ENCODE measurements around the gene PKDCC.
A peak's percentile ranks its signal among the peaks of the same experiment; 100 is the strongest.

Gene PKDCC

GRCh38 chr2:42085706-42086487, 38.1 kb downstream of the PKDCC start:
- Histone ChIP-seq H2AFZ (ENCODE audit: low read depth, low read length) (no peak overlapping the region), H3K4me3 (ENCODE audit: low read length) (no peak overlapping the region), H3K27me3 (ENCODE audit: low read depth, low read length) (peaks cover 16% of the 10 kb centered on the region; the same call in 1 of the 2 replicates), H3K36me3 (replicated peaks; ENCODE audit: low read depth, low read length) (no peaks in the 10 kb centered on the region), H3K4me1 (ENCODE audit: low read length) (0 out of 2 replicates have a peak, but pooled peaks cover 3% of the 10 kb centered on the region), H3K4me2 (ENCODE audit: low read length) (no peak overlapping the region), H3K9me3 (ENCODE audit: insufficient read depth, low read length) (no peaks in the 10 kb centered on the region), H3K27ac (ENCODE audit: low read length) (no peak overlapping the region), H3K79me2 (ENCODE audit: low read length) (no peaks in the 10 kb centered on the region), H4K20me1 (ENCODE audit: insufficient read depth, low read length) (no peaks in the 10 kb centered on the region), H3K9ac (ENCODE audit: low read length) (no peak overlapping the region)
- TF ChIP-seq EZH2phosphoT487 (IDR thresholded peaks at IDR 0.05; ENCODE audit: low read depth) (no peak), CTCF (IDR thresholded peaks at IDR 0.05; ENCODE audit: low read depth, low read length) (no peak)

DNA sequence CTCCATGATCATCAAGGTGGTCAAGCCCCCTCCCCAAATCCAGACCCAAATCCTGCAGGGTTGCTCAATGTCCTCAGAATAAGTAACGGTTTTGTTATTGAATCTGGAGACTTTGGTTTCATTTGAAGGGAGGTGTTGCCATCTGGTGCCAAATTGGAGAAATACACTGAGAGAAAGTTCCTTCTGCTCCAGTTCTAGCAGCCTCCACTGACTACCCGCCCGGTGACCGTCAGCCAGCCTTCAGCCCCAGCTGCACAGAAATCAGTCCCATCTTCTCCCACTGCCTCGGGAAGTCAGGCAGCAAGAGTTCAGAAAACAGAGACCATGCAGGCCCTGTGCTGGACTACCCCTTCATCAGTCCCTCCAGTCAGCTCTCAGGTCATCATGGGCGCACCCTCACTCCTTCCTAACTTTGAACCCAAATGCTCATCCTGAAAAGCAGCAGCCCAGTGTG, 38.7 kb downstream of the PKDCC start:
- no peak overlapping the region for H3K9ac ChIP-seq (ENCODE audit: low read length)

DNA sequence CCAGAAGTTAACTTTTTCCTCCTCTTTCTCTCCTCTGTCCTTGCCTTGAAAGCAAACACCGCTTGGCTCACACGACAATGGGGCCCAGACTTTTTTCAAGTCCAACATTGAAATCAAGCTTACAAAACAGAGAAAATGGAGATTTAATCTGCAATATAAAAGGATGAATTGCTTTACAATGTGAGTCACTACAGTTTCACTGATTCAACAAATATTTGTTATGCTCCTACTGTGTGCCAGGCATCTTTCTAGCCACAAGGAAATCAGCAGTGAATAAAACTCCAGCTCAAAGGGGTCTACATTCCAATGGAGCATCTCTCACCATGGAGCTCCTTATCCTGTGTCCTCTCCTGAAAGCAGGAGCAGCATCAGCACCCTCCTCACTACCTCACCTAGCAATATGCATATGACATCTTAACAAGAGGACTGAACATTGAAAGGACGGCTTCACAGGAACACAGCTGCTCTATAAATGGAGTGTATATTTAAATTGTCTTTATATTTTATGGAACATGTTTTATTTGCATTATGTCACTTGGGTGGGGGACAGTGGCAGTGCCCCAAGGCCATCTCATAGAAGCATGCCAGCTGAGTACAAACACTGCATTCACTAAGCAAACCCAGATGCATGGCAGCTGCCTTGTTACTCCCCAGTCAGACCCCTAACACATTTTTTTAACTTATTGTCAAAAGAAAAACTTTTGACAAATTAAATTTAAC, 39.5 kb downstream of the PKDCC start:
- H3K9me3 ChIP-seq (ENCODE audit: insufficient read depth, low read length): no peaks in the 10 kb centered on the region
- no peaks in the 10 kb centered on the region for H3K36me3 ChIP-seq (replicated peaks; ENCODE audit: low read depth, low read length)
- no peak overlapping the region for H3K9ac ChIP-seq (ENCODE audit: low read length)
- H4K20me1 ChIP-seq (ENCODE audit: insufficient read depth, low read length): no peaks in the 10 kb centered on the region
- no peak for TF ChIP-seq CTCF (IDR thresholded peaks at IDR 0.05; ENCODE audit: low read depth, low read length)
- no peak for TF ChIP-seq EZH2phosphoT487 (IDR thresholded peaks at IDR 0.05; ENCODE audit: low read depth)
- no peak overlapping the region for H3K27ac ChIP-seq (ENCODE audit: low read length)
- 0 out of 2 replicates have a peak, but pooled peaks cover 3% of the 10 kb centered on the region for H3K4me1 ChIP-seq (ENCODE audit: low read length)
- no peaks in the 10 kb centered on the region for H3K79me2 ChIP-seq (ENCODE audit: low read length)
- no peak overlapping the region for H3K4me2 ChIP-seq (ENCODE audit: low read length)
- no peak overlapping the region for H2AFZ ChIP-seq (ENCODE audit: low read depth, low read length)
- H3K27me3 ChIP-seq (ENCODE audit: low read depth, low read length): peaks cover 30% of the 10 kb centered on the region
- no peak overlapping the region for H3K4me3 ChIP-seq (ENCODE audit: low read length)

More for the DNA sequence above, 38.7 kb downstream of the PKDCC start:
- Histone ChIP-seq H3K9me3 (ENCODE audit: insufficient read depth, low read length) (no peaks in the 10 kb centered on the region), H3K27me3 (ENCODE audit: low read depth, low read length) (peaks cover 23% of the 10 kb centered on the region; the same call in 1 of the 2 replicates), H3K79me2 (ENCODE audit: low read length) (no peaks in the 10 kb centered on the region), H3K27ac (ENCODE audit: low read length) (no peak overlapping the region), H3K36me3 (replicated peaks; ENCODE audit: low read depth, low read length) (no peaks in the 10 kb centered on the region), H4K20me1 (ENCODE audit: insufficient read depth, low read length) (no peaks in the 10 kb centered on the region), H2AFZ (ENCODE audit: low read depth, low read length) (no peak overlapping the region), H3K4me2 (ENCODE audit: low read length) (peak overlapping the region; percentile 18; the same call in 1 of the 2 replicates), H3K4me1 (ENCODE audit: low read length) (0 out of 2 replicates have a peak, but pooled peaks cover 3% of the 10 kb centered on the region), H3K4me3 (ENCODE audit: low read length) (no peak overlapping the region)
- TF ChIP-seq CTCF (IDR thresholded peaks at IDR 0.05; ENCODE audit: low read depth, low read length) (peak; percentile 82), EZH2phosphoT487 (IDR thresholded peaks at IDR 0.05; ENCODE audit: low read depth) (no peak)

- H3K4me3 ChIP-seq (ENCODE audit: low read length): no peak overlapping the region
- H3K79me2 ChIP-seq (ENCODE audit: low read length): no peaks in the 10 kb centered on the region
- H3K9ac ChIP-seq (ENCODE audit: low read length): no peak overlapping the region
- no peak for TF ChIP-seq EZH2phosphoT487 (IDR thresholded peaks at IDR 0.05; ENCODE audit: low read depth)
- TF ChIP-seq CTCF (IDR thresholded peaks at IDR 0.05; ENCODE audit: low read depth, low read length): no peak
- H3K36me3 ChIP-seq (replicated peaks; ENCODE audit: low read depth, low read length): no peaks in the 10 kb centered on the region
- H2AFZ ChIP-seq (ENCODE audit: low read depth, low read length): no peak overlapping the region
- H3K4me1 ChIP-seq (ENCODE audit: low read length): 0 out of 2 replicates have a peak, but pooled peaks cover 3% of the 10 kb centered on the region
- H4K20me1 ChIP-seq (ENCODE audit: insufficient read depth, low read length): no peaks in the 10 kb centered on the region
- H3K9me3 ChIP-seq (ENCODE audit: insufficient read depth, low read length): no peaks in the 10 kb centered on the region
- no peak overlapping the region for H3K4me2 ChIP-seq (ENCODE audit: low read length)
- H3K27me3 ChIP-seq (ENCODE audit: low read depth, low read length): peaks cover 35% of the 10 kb centered on the region
- H3K27ac ChIP-seq (ENCODE audit: low read length): no peak overlapping the region
Observed at GRCh38 chr2:42087857-42088195, 40.0 kb downstream of the PKDCC start.
